ENCODE data around the gene ACTL10. TPM values are rescaled to one million over a fixed set of nuclear protein-coding genes. Genes with fewer than 3 reads are reported as not detected.

Gene ACTL10
- total and polyA plus RNA-seq, 2 experiments from 2014 or later: 0.71 to 1.9 TPM

DNA sequence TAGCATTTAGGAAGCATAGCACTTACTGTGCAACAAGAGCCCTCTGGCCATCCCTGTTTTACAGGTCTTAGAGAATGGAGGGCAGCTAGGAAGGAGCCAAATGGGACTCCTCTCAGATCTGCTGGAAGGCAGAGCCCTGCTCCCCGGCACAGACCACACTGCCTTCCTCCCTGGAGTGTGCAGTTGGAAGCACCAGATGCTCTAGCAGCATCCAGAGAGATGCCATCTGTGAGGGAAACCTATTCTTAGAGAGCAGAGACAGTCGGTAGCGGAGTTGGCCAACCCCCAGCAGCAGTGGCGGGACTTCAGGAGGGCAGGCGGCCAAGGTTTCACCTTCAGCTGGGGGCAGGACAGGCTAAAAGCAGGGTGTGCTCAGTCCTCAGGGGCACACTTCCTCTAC is 36.1 kb downstream of the ACTL10 start:
- Mint-ChIP-seq H3K27me3 (ENCODE audit: insufficient read depth, low read depth, poor library complexity) (peaks cover 7% of the 10 kb centered on the region), H3K9me3 (peaks cover 47% of the 10 kb centered on the region), H3K27ac (no peak overlapping the region), H3K4me3 (no peak overlapping the region; the same call in 2 of the 3 replicates), H3K4me1 (no peaks in the 10 kb centered on the region), H3K36me3 (ENCODE audit: low read depth) (peaks cover 21% of the 10 kb centered on the region)
- TF ChIP-seq POLR2AphosphoS5 (IDR thresholded peaks at IDR 0.05; ENCODE audit: low read depth): no peak
- no peak for TF ChIP-seq EZH2phosphoT487 (IDR thresholded peaks at IDR 0.05; ENCODE audit: unreplicated experiment)
- no peak for TF ChIP-seq JUNB (IDR thresholded peaks at IDR 0.05; ENCODE audit: unreplicated experiment)
- Histone ChIP-seq H3K4me1 (ENCODE audit: insufficient read depth) (no peaks in the 10 kb centered on the region), H2AFZ (no peak overlapping the region), H4K20me1 (replicated peaks; ENCODE audit: insufficient read depth) (no peaks in the 10 kb centered on the region), H3K9me2 (ENCODE audit: insufficient read depth) (no peaks in the 10 kb centered on the region), H3K4me3 (no peak overlapping the region), H3F3A (replicated peaks; ENCODE audit: low read depth) (no peaks in the 10 kb centered on the region), H3K27me3 (ENCODE audit: insufficient read depth) (no peaks in the 10 kb centered on the region), H3K27ac (ENCODE audit: low read depth) (no peak overlapping the region), H3K4me2 (no peak overlapping the region), H3K79me2 (replicated peaks; ENCODE audit: insufficient read depth) (no peaks in the 10 kb centered on the region), H3K36me3 (ENCODE audit: insufficient read depth) (no peaks in the 10 kb centered on the region)
- no peak for ATAC-seq
- no peak for DNase-seq (ENCODE audit: low spot score)

DNA sequence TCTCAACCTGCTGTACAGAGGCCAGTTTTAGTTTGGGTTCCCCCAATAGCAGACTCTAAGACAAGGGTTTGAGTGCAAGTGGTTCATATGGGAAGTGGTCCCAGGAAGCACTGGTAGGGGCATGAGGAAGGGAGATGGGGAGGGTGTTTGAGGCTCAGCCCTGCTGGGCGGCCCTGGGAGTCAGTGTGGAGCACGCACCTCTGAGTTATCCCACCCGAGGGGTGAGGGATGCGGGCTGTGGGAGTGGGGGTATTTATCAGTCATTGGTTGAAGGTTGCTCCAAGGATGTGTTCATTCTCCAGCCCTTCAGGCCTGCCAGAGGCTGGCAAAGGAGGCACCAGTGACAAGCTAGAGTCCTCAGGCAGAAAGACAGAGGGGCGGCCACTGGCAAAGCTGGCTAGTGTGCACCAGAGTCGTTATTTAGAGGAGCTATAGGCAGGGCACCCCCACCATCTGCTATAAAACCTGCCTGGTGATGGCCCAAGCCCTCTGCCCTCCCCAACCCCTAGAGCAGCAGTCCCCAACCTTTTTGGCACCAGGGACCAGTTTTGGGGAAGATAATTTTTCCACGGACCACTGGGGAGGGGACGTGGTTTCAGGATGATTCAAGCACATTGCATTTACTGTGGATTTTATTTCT is 36.9 kb downstream of the ACTL10 start:
- H3K9me2 ChIP-seq (ENCODE audit: insufficient read depth): no peaks in the 10 kb centered on the region; the same call in 1 of the 2 replicates
- H3K9me3 Mint-ChIP-seq: peaks cover 40% of the 10 kb centered on the region
- no peak for TF ChIP-seq ZNF114 (CRISPR knock-in tag; IDR thresholded peaks at IDR 0.05)
- TF ChIP-seq NANOG (IDR thresholded peaks at IDR 0.05; ENCODE audit: borderline replicate concordance): no peak
- no peak for TF ChIP-seq POLR2AphosphoS5 (IDR thresholded peaks at IDR 0.05; ENCODE audit: low read depth)
- no peak for TF ChIP-seq ZNF462 (CRISPR knock-in tag; IDR thresholded peaks at IDR 0.05)
- no peak for TF ChIP-seq EZH2phosphoT487 (IDR thresholded peaks at IDR 0.05; ENCODE audit: unreplicated experiment)
- TF ChIP-seq EZH2 (IDR thresholded peaks at IDR 0.05; ENCODE audit: low read depth, unreplicated experiment): no peak
- no peak for TF ChIP-seq ZNF331 (CRISPR knock-in tag; IDR thresholded peaks at IDR 0.05; ENCODE audit: low read depth)
- no peak for TF ChIP-seq STAT1 (IDR thresholded peaks at IDR 0.05; ENCODE audit: unreplicated experiment)
- no peak for TF ChIP-seq REST (IDR thresholded peaks at IDR 0.05; ENCODE audit: unreplicated experiment)

More for the DNA sequence above, 36.9 kb downstream of the ACTL10 start:
- Histone ChIP-seq H3K79me2 (replicated peaks; ENCODE audit: insufficient read depth) (no peaks in the 10 kb centered on the region), H3K27me3 (ENCODE audit: insufficient read depth) (no peaks in the 10 kb centered on the region), H3K4me2 (no peak overlapping the region), H3K27ac (ENCODE audit: low read depth) (no peak overlapping the region), H2AFZ (no peak overlapping the region), H3K36me3 (ENCODE audit: insufficient read depth) (no peaks in the 10 kb centered on the region), H4K20me1 (replicated peaks; ENCODE audit: insufficient read depth) (no peaks in the 10 kb centered on the region), H3K4me3 (no peak overlapping the region), H3F3A (replicated peaks; ENCODE audit: low read depth) (no peaks in the 10 kb centered on the region), H3K4me1 (ENCODE audit: insufficient read depth) (no peaks in the 10 kb centered on the region)
- H3K4me1 Mint-ChIP-seq: no peaks in the 10 kb centered on the region
- H3K4me3 Mint-ChIP-seq: no peak overlapping the region
- no peak overlapping the region for H3K27ac Mint-ChIP-seq
- DNase-seq (ENCODE audit: low spot score) (no peak), ATAC-seq (no peak)
- H3K27me3 Mint-ChIP-seq (ENCODE audit: insufficient read depth, low read depth, poor library complexity): peaks cover 11% of the 10 kb centered on the region
- peaks cover 18% of the 10 kb centered on the region; the same call in 2 of the 3 replicates for H3K36me3 Mint-ChIP-seq (ENCODE audit: low read depth)

Data from GM23338 (cell line).